IMR-90 (cell line): ENCODE measurements around the gene CNDP2. TPM values are rescaled to one million over a fixed set of nuclear protein-coding genes. Genes with fewer than 3 reads are reported as not detected.

Experiments used
- ATAC-seq: fragments of 200-7000 bp; cut with Tn5 transposase; 2 replicates; pipeline ENCODE4 v1.9.1; 2020; ENCODE audit warnings: low read depth, mild to moderate bottlenecking, moderate library complexity
- BruUV-seq: library from RNA; stranded (reverse); fragments of 400-500 nt; replicated peaks from 2 replicates; lab custom pipeline; 2021; lab: Mats Ljungman, UMichigan
- CTCF ChIA-PET: fragments of 300-600 bp; formaldehyde crosslinking; extraction: SDS; loops from one replicate; lab custom pipeline; 2021; ENCODE audit warnings: antibody characterized with exemption; lab: Yijun Ruan, JAX
- POLR2A ChIA-PET: fragments of 300-600 bp; sonication (Branson Sonifier 250); formaldehyde crosslinking; loops from one replicate; lab custom pipeline; 2022; ENCODE audit warnings: antibody characterized with exemption; ENCODE audit not compliant: unreplicated experiment; lab: Charles Lee
- DNase-seq: peaks from one replicate; pipeline ENCODE4 v3.0.0; 2013
- H2AFZ ChIP-seq: replicated peaks from 2 replicates; pipeline ENCODE3; 2013; ENCODE audit warnings: low read length, mild to moderate bottlenecking; ENCODE audit not compliant: poor library complexity
- H2AK5ac ChIP-seq: 2 replicates; pipeline ENCODE4 v1.6.1; 2013; ENCODE audit warnings: low read depth, low read length, inconsistent platforms
- H2AK9ac ChIP-seq: replicated peaks from 2 replicates; pipeline ENCODE3; 2013; ENCODE audit warnings: mild to moderate bottlenecking, low read depth, low read length, moderate library complexity; ENCODE audit not compliant: poor library complexity
- H2BK120ac ChIP-seq: 2 replicates; pipeline ENCODE4 v1.6.1; 2013; ENCODE audit warnings: low read depth, low read length, inconsistent platforms
- H2BK15ac ChIP-seq: 3 replicates; pipeline ENCODE4 v1.6.1; 2013; ENCODE audit warnings: low read depth, low read length, inconsistent platforms
- H2BK20ac ChIP-seq: 2 replicates; pipeline ENCODE4 v1.6.1; 2013; ENCODE audit warnings: low read depth, mild to moderate bottlenecking, inconsistent platforms, low read length, moderate library complexity
- H2BK5ac ChIP-seq: 2 replicates; pipeline ENCODE4 v1.6.1; 2013; ENCODE audit warnings: mild to moderate bottlenecking, low read depth, low read length, inconsistent platforms; ENCODE audit not compliant: poor library complexity, severe bottlenecking
- H3K14ac ChIP-seq: replicated peaks from 2 replicates; pipeline ENCODE4 v1.6.1; 2013; ENCODE audit warnings: low read depth, low read length, inconsistent platforms
- H3K18ac ChIP-seq: 2 replicates; pipeline ENCODE4 v1.6.1; 2013; ENCODE audit warnings: low read depth, low read length, control low read depth
- H3K23ac ChIP-seq: 2 replicates; pipeline ENCODE4 v1.6.1; 2013; ENCODE audit warnings: low read depth, low read length, inconsistent platforms
- H3K27ac ChIP-seq: 2 replicates; pipeline ENCODE4 v1.5.1; 2013; ENCODE audit warnings: mild to moderate bottlenecking, control low read depth, low read length; ENCODE audit not compliant: insufficient read depth
- H3K27me3 ChIP-seq: 2 replicates; pipeline ENCODE4 v1.6.1; 2013; ENCODE audit warnings: low read length; ENCODE audit not compliant: control insufficient read depth, insufficient read depth
- H3K36me3 ChIP-seq: 2 replicates; pipeline ENCODE4 v1.6.1; 2013; ENCODE audit warnings: low read length, mixed read lengths; ENCODE audit not compliant: control insufficient read depth, insufficient read depth
- H3K4ac ChIP-seq: 2 replicates; pipeline ENCODE4 v1.6.1; 2013; ENCODE audit warnings: low read depth, low read length, inconsistent platforms
- H3K4me1 ChIP-seq: 2 replicates; pipeline ENCODE4 v1.6.1; 2013; ENCODE audit warnings: low read length, mixed read lengths; ENCODE audit not compliant: control insufficient read depth, insufficient read depth
- H3K4me2 ChIP-seq: 2 replicates; pipeline ENCODE4 v1.6.1; 2013; ENCODE audit warnings: low read depth, mild to moderate bottlenecking, control low read depth, low read length, moderate library complexity
- H3K4me3 ChIP-seq: 2 replicates; pipeline ENCODE4 v1.5.1; 2013; ENCODE audit warnings: low read depth, mild to moderate bottlenecking, control low read depth, low read length, moderate library complexity; ENCODE audit not compliant: insufficient read depth
- H3K56ac ChIP-seq: 2 replicates; pipeline ENCODE4 v1.6.1; 2013; ENCODE audit warnings: low read length, inconsistent platforms; ENCODE audit not compliant: insufficient read depth; ENCODE audit errors: extremely low read depth
- H3K79me1 ChIP-seq, 2 experiments: 2 replicates each; pipeline ENCODE4 v1.6.1; 2013; ENCODE audit warnings: low read length in 2 of 2, inconsistent platforms in 1 of 2, low read depth in 1 of 2
- H3K9ac ChIP-seq: 2 replicates; pipeline ENCODE4 v1.6.1; 2013; ENCODE audit warnings: low read depth, low read length, control low read depth
- H3K9me1 ChIP-seq: 2 replicates; pipeline ENCODE4 v1.6.1; 2013; ENCODE audit warnings: low read length, inconsistent platforms; ENCODE audit not compliant: insufficient read depth
- H3K9me3 ChIP-seq: 2 replicates; pipeline ENCODE4 v1.6.1; 2013; ENCODE audit warnings: low read length; ENCODE audit not compliant: control insufficient read depth, insufficient read depth
- H4K20me1 ChIP-seq: 2 replicates; pipeline ENCODE4 v1.6.1; 2013; ENCODE audit warnings: low read length, inconsistent platforms; ENCODE audit not compliant: insufficient read depth
- H4K5ac ChIP-seq: 2 replicates; pipeline ENCODE4 v1.6.1; 2013; ENCODE audit warnings: mild to moderate bottlenecking, low read depth, low read length, control low read depth
- H4K8ac ChIP-seq, 2 experiments: 2 replicates each; pipeline ENCODE4 v1.6.1; 2013; ENCODE audit warnings: low read depth in 2 of 2, low read length in 2 of 2, control low read depth in 1 of 2, inconsistent platforms in 1 of 2
- H4K91ac ChIP-seq: 2 replicates; pipeline ENCODE4 v1.6.1; 2013; ENCODE audit warnings: low read depth, low read length, inconsistent platforms; ENCODE audit not compliant: insufficient read depth
- CEBPB ChIP-seq: IDR thresholded peaks from 2 replicates; pipeline ENCODE4 v1.6.1; 2012; ENCODE audit warnings: low read depth, low read length, improper control_type of control experiment
- MAFK ChIP-seq: IDR thresholded peaks from 2 replicates; pipeline ENCODE4 v1.6.1; 2012; ENCODE audit warnings: low read depth, low read length, improper control_type of control experiment
- NFE2L2 ChIP-seq: fragments of 150-350 bp; IDR thresholded peaks from 2 replicates; pipeline ENCODE4 v1.6.1; 2016; ENCODE audit warnings: low read depth, mild to moderate bottlenecking, low read length
- RAD21 ChIP-seq: IDR thresholded peaks from 2 replicates; pipeline ENCODE4 v1.6.1; 2012; ENCODE audit warnings: low read length, improper control_type of control experiment
- RCOR1 ChIP-seq: IDR thresholded peaks from 2 replicates; pipeline ENCODE4 v1.6.1; 2012; ENCODE audit warnings: mild to moderate bottlenecking, low read length, improper control_type of control experiment; ENCODE audit not compliant: insufficient replicate concordance
- RFX5 ChIP-seq: IDR thresholded peaks from 2 replicates; pipeline ENCODE4 v1.8.0; 2012; ENCODE audit warnings: low read depth, mild to moderate bottlenecking, low read length, moderate library complexity
- SMC3 ChIP-seq: fragments of 150-350 bp; IDR thresholded peaks from 2 replicates; pipeline ENCODE4 v1.6.1; 2016; ENCODE audit warnings: low read depth, mild to moderate bottlenecking, antibody characterized with exemption, low read length, moderate library complexity
- WGBS, 2 experiments: methylation state at CpG; one replicate each; pipeline versions ENCODE4 v1.1.5 to v1.1.7; 2013; ENCODE audit warnings: missing lambda C conversion rate in 2 of 2; ENCODE audit not compliant: insufficient read length in 1 of 2; ENCODE audit errors: extremely low coverage in 2 of 2; 5-methylcytosine and 5-hydroxymethylcytosine counted together
- dilution Hi-C: fragments of 300-500 bp; cut with HindIII; formaldehyde crosslinking; loops from one replicate; pipeline ENCODE4 v1.14.3; 2018; ENCODE audit warnings: low sequenced_read_pairs; ENCODE audit not compliant: unreplicated experiment
- in situ Hi-C: fragments of 300-500 bp; cut with MboI; formaldehyde crosslinking; loops from 3 replicates; pipeline ENCODE4 v1.14.3; 2019; ENCODE audit warnings: low sequenced_read_pairs, inconsistent platforms, mixed read lengths
- intact Hi-C: fragments of 100-400 bp; cut with micrococcal nuclease; formaldehyde crosslinking; loops from 2 replicates; pipeline ENCODE4 v1.10.0; 2022
- polyA plus RNA-seq, 3 experiments: library from polyadenylated mRNA; depleted of rRNA; stranded (reverse); fragments of >200 nt; gene quantifications; 2 replicates each; pipeline ENCODE4 v1.2.3, GENCODE V29; 2012; ENCODE audit warnings: low replicate concordance in 1 of 3
- total RNA-seq: library from RNA; depleted of rRNA; stranded (reverse); fragments of >200 nt; gene quantifications from 2 replicates; pipeline ENCODE4 v1.2.3, GENCODE V29; 2012
- TF ChIP-seq, protein P1 (sequence below): fragments of 150-350 bp; IDR thresholded peaks from 2 replicates; pipeline ENCODE4 v1.6.1; 2017; ENCODE audit warnings: mild to moderate bottlenecking, antibody characterized with exemption, low read length, low read depth

Gene CNDP2
- total and polyA plus RNA-seq, 2 of the 4 experiments (the other 2 are of a cell fraction) = 52.0 to 67.9 TPM

DNA sequence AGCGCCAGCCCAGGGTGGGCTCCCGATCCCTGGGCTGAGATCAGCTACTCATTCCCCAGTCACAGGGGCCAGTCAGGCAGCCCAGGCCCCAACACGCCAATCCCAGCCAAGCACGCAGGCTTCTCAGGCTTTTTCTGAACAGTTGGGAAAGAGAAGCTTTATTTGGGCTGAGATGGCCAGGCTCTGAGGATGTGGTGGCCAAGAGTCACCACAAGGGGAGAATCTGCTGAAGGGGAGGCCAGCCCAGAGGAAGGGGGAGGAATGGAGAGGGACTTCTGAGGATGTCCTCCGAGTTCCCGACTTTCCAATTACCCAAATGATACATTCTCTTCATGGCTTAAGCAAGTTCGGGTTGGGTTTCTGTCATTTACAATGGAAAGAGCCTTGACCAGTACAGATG lies 36.3 kb upstream of the CNDP2 start:
- Histone ChIP-seq H3K4me2 (no peak overlapping the region), H3K9me1 (no peaks in the 10 kb centered on the region), H2BK20ac (no peak overlapping the region), H2BK5ac (no peak overlapping the region), H3K56ac (no peak overlapping the region), H3K9ac (no peak overlapping the region), H3K23ac (no peak overlapping the region), H3K27ac (no peak overlapping the region), H3K14ac (no peak overlapping the region), H3K27me3 (peaks cover 48% of the 10 kb centered on the region), H4K91ac (no peak overlapping the region), H4K5ac (no peak overlapping the region), H2BK15ac (no peak overlapping the region), H2BK120ac (no peak overlapping the region), H3K4me3 (no peak overlapping the region), H3K36me3 (no peaks in the 10 kb centered on the region), H3K9me3 (no peaks in the 10 kb centered on the region), H4K8ac (no peak overlapping the region), H2AK9ac (no peak overlapping the region), H3K4me1 (no peaks in the 10 kb centered on the region), H3K4ac (no peak overlapping the region), H3K79me1 (no peaks in the 10 kb centered on the region), H2AFZ (no peak overlapping the region), H2AK5ac (no peak overlapping the region), H4K20me1 (no peaks in the 10 kb centered on the region), H3K18ac (no peak overlapping the region)
- WGBS, 2 experiments = no CpG with 5 or more reads among the region's 7 CpGs
- intact Hi-C loops (no loop called here), dilution Hi-C loops (no loop called here), in situ Hi-C loops (no loop called here)
- DNase-seq = no peak
- TF ChIP-seq RAD21 (no peak), CEBPB (no peak), SMC3 (no peak), RCOR1 (no peak), RFX5 (no peak), MAFK (no peak), NFE2L2 (no peak)
- TF ChIP-seq, protein P1, sequence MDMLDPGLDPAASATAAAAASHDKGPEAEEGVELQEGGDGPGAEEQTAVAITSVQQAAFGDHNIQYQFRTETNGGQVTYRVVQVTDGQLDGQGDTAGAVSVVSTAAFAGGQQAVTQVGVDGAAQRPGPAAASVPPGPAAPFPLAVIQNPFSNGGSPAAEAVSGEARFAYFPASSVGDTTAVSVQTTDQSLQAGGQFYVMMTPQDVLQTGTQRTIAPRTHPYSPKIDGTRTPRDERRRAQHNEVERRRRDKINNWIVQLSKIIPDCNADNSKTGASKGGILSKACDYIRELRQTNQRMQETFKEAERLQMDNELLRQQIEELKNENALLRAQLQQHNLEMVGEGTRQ = no peak
- ChIA-PET POLR2A (no interaction called here), CTCF (interaction anchor here (1.1 kb wide), 1 partner anchor 12 kb away, joined by 3 read pairs; no protein-coding TSS in a partner anchor)
- no peak for ATAC-seq
- BruUV-seq = no TSS peak
